A673 (cell line): Measurements from ENCODE around the gene LRP1B. TPM values are rescaled to one million over a fixed set of nuclear protein-coding genes. Genes with fewer than 3 reads are reported as not detected.

Source experiments
- BruUV-seq: library from RNA; stranded (reverse); fragments of 400-500 nt; replicated peaks from 2 replicates; lab custom pipeline; 2021; lab: Mats Ljungman, UMichigan
- CTCF ChIA-PET: fragments of 300-600 bp; sonication (Branson Sonifier 250); formaldehyde crosslinking; loops from one replicate; lab custom pipeline; 2022; ENCODE audit warnings: antibody characterized with exemption; lab: Charles Lee
- POLR2A ChIA-PET: fragments of 300-600 bp; sonication (Branson Sonifier 250); formaldehyde crosslinking; loops from one replicate; lab custom pipeline; 2022; ENCODE audit warnings: antibody characterized with exemption; ENCODE audit not compliant: low non-redundant PET; lab: Charles Lee
- DNase-seq: peaks from one replicate; pipeline ENCODE4 v3.0.0-alpha.2; 2015; ENCODE audit warnings: low spot score
- H3K27ac ChIP-seq: fragments of 200-600 bp; sonication (generic); 2 replicates; pipeline ENCODE4 v1.5.1; 2016; ENCODE audit warnings: mixed run types, low read depth, mild to moderate bottlenecking, mixed read lengths, antibody characterized with exemption, low read length; ENCODE audit not compliant: poor library complexity, severe bottlenecking
- H3K27me3 ChIP-seq: fragments of 200-600 bp; sonication (generic); replicated peaks from 2 replicates; pipeline ENCODE4 v1.6.1; 2017; ENCODE audit warnings: mixed run types, low read depth, mild to moderate bottlenecking, mixed read lengths, antibody characterized with exemption, low read length; ENCODE audit not compliant: insufficient read depth, poor library complexity
- H3K36me3 ChIP-seq: fragments of 200-600 bp; sonication (generic); 2 replicates; pipeline ENCODE4 v1.6.1; 2016; ENCODE audit warnings: mixed run types, mild to moderate bottlenecking, mixed read lengths, antibody characterized with exemption, low read length; ENCODE audit not compliant: insufficient read depth, poor library complexity, severe bottlenecking
- H3K4me1 ChIP-seq: fragments of 200-600 bp; sonication (generic); 2 replicates; pipeline ENCODE4 v1.6.1; 2017; ENCODE audit warnings: mixed run types, mild to moderate bottlenecking, mixed read lengths, antibody characterized with exemption, low read length; ENCODE audit not compliant: insufficient read depth, poor library complexity, severe bottlenecking
- H3K4me3 ChIP-seq: fragments of 200-600 bp; sonication (generic); 2 replicates; pipeline ENCODE4 v1.5.1; 2016; ENCODE audit warnings: low read depth, mixed run types, mild to moderate bottlenecking, mixed read lengths, low read length; ENCODE audit not compliant: poor library complexity, severe bottlenecking
- H3K9me3 ChIP-seq: fragments of 200-600 bp; sonication (generic); 2 replicates; pipeline ENCODE4 v1.6.1; 2016; ENCODE audit warnings: mixed run types, low read depth, mild to moderate bottlenecking, mixed read lengths, antibody characterized with exemption, low read length; ENCODE audit not compliant: poor library complexity, severe bottlenecking
- EZH2 ChIP-seq: fragments of 200-600 bp; sonication (generic); IDR thresholded peaks from 2 replicates; pipeline ENCODE4 v1.6.1; 2017; ENCODE audit warnings: borderline replicate concordance, low read depth, mild to moderate bottlenecking, mixed read lengths, antibody characterized with exemption, low read length; ENCODE audit not compliant: poor library complexity, severe bottlenecking
- intact Hi-C: fragments of 100-400 bp; cut with micrococcal nuclease; formaldehyde crosslinking; loops from one replicate; pipeline ENCODE4 v1.10.0; 2022; ENCODE audit not compliant: unreplicated experiment
- total RNA-seq: library from RNA; stranded (reverse); gene quantifications from 2 replicates; pipeline ENCODE4 v1.2.3, GENCODE V29; 2021
- TF ChIP-seq, protein P1 (sequence below): fragments of 300-800, 200-600 bp; sonication (generic); conservative IDR thresholded peaks from 2 replicates; pipeline ENCODE4 v1.5.1; 2017; ENCODE audit warnings: low read depth, mild to moderate bottlenecking, antibody characterized with exemption, low read length, moderate library complexity, mixed read lengths

The LRP1B gene
- total RNA-seq, 1 experiment from 2014 or later: 9.9 TPM

DNA sequence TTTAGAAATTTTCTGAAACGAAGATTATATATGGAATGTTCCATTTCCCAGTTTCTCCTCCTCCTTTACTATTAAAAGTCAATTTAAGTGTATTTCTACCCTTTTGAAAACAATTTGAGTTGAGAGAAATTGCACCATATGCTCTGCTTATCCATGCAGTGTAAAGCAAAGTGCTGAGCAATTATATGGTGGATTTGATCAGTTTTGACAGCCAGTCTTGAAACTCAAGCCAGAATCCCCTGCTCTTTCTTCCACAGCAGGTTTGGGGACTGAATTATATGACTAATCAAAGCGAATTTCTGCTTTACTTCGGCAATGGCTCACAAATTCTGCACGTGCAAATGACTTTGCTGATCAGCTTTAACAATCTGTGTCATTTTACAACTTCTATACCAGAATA, 1183.6 kb downstream of the LRP1B start:
- TF ChIP-seq, protein P1, sequence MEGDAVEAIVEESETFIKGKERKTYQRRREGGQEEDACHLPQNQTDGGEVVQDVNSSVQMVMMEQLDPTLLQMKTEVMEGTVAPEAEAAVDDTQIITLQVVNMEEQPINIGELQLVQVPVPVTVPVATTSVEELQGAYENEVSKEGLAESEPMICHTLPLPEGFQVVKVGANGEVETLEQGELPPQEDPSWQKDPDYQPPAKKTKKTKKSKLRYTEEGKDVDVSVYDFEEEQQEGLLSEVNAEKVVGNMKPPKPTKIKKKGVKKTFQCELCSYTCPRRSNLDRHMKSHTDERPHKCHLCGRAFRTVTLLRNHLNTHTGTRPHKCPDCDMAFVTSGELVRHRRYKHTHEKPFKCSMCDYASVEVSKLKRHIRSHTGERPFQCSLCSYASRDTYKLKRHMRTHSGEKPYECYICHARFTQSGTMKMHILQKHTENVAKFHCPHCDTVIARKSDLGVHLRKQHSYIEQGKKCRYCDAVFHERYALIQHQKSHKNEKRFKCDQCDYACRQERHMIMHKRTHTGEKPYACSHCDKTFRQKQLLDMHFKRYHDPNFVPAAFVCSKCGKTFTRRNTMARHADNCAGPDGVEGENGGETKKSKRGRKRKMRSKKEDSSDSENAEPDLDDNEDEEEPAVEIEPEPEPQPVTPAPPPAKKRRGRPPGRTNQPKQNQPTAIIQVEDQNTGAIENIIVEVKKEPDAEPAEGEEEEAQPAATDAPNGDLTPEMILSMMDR: no peak
- no peak for TF ChIP-seq EZH2
- BruUV-seq: no TSS peak
- Histone ChIP-seq H3K4me1 (no peaks in the 10 kb centered on the region), H3K36me3 (no peaks in the 10 kb centered on the region), H3K4me3 (no peak overlapping the region), H3K27ac (no peak overlapping the region), H3K9me3 (no peaks in the 10 kb centered on the region), H3K27me3 (no peaks in the 10 kb centered on the region)
- DNase-seq: no peak
- intact Hi-C loops: no loop called here
- ChIA-PET POLR2A (no interaction called here), CTCF (no interaction called here)

DNA sequence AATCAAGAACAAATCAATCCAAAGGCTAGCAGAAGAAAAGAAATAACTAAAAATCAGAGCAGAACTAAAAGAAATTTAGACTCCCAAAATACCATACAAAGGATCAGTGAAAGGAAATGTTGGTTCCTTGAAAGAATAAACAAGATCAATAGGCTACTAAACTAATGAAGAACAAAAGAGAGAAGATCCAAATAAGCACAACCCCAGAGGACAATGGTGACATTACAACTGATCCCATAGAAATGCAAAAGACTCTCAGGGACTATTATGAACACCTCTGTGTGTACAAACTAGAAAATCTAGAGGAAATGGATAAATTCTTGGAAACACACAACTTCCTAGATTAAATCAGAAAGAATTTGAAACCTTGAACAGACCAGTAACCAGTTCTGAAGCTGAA, 1186.9 kb downstream of the LRP1B start:
- Histone ChIP-seq H3K36me3 (no peaks in the 10 kb centered on the region), H3K27ac (no peak overlapping the region), H3K4me1 (no peaks in the 10 kb centered on the region), H3K27me3 (no peaks in the 10 kb centered on the region), H3K4me3 (no peak overlapping the region), H3K9me3 (no peaks in the 10 kb centered on the region)
- intact Hi-C loops: no loop called here
- TF ChIP-seq EZH2: no peak
- TF ChIP-seq, protein P1: peak; percentile 27; the same call in 1 of the 2 replicates
- no peak for DNase-seq
- POLR2A ChIA-PET: no interaction called here
- CTCF ChIA-PET: no interaction called here
- no TSS peak for BruUV-seq

DNA sequence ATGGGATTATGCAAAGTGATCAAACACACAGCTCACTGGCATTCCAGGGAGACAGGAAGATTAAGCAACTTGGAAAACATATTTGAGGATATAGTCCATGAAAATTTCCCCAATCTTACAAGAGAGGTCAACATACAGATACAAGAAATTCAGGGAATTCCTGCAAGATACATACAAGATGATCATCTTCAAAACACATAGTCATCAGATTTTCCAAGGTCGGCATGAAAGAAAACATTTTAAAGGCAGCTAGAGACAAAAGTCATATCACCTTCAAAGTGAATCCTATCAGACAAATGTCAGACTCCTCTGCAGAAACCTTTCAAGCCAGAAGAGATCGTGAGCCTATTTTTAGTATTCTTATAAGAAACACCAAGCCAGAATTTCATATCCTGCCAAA, 1188.5 kb downstream of the LRP1B start:
- BruUV-seq: no TSS peak
- no peak for DNase-seq
- Histone ChIP-seq H3K27me3 (no peaks in the 10 kb centered on the region), H3K4me1 (no peaks in the 10 kb centered on the region), H3K9me3 (no peaks in the 10 kb centered on the region), H3K27ac (no peak overlapping the region), H3K4me3 (no peak overlapping the region), H3K36me3 (no peaks in the 10 kb centered on the region)
- intact Hi-C loops: no loop called here
- TF ChIP-seq, protein P1: no peak
- no peak for TF ChIP-seq EZH2
- ChIA-PET POLR2A (no interaction called here), CTCF (no interaction called here)
